Lower lobe of right lung (tissue), 2 donors: ENCODE measurements around the gene PHRF1. TPM values are rescaled to one million over a fixed set of nuclear protein-coding genes. Genes with fewer than 3 reads are reported as not detected.

Experiments used
- ATAC-seq, 2 donors: fragments of 200-7000 bp; cut with Tn5 transposase; one replicate each; pipeline ENCODE4 v1.9.1; 2020 to 2022; ENCODE audit warnings: mild to moderate bottlenecking in 2 of 2, moderate library complexity in 2 of 2
- DNase-seq: peaks from one replicate; pipeline ENCODE4 v3.0.0-alpha.2; 2020
- H3K27ac ChIP-seq: fragments of 200-600 bp; one replicate; pipeline ENCODE4 v1.8.0; 2022
- H3K27me3 ChIP-seq: fragments of 200-600 bp; one replicate; pipeline ENCODE4 v1.8.0; 2022; ENCODE audit warnings: low read depth
- H3K36me3 ChIP-seq: fragments of 200-600 bp; one replicate; pipeline ENCODE4 v1.8.0; 2022; ENCODE audit warnings: mild to moderate bottlenecking
- H3K4me1 ChIP-seq: fragments of 200-600 bp; one replicate; pipeline ENCODE4 v1.8.0; 2022
- H3K4me3 ChIP-seq: fragments of 200-600 bp; one replicate; pipeline ENCODE4 v1.8.0; 2022; ENCODE audit warnings: mild to moderate bottlenecking
- H3K9me3 ChIP-seq: fragments of 200-600 bp; one replicate; pipeline ENCODE4 v1.8.0; 2022
- CTCF ChIP-seq: fragments of 200-600 bp; IDR thresholded peaks from one replicate; pipeline ENCODE4 v1.8.0; 2022; ENCODE audit warnings: antibody characterized with exemption, mild to moderate bottlenecking
- intact Hi-C: fragments of 100-400 bp; cut with DNase I; formaldehyde crosslinking; loops from one replicate; pipeline ENCODE4 v1.11.0; 2022
- total RNA-seq: library from RNA; stranded (reverse); fragmentation: NEBNext Ultra II Directional; extraction: Animal tissue kit (Norgen Biotek cat#: 25700); gene quantifications from one replicate; pipeline ENCODE4 v1.2.1, GENCODE V29; 2021
- donor health status: DM: no; HTN: yes; CAD: no; lungs with severe emphysema.

Gene PHRF1
- total RNA-seq, 1 donor from 2014 or later = 31.5 TPM

- no peaks in the 10 kb centered on the region for H3K27me3 ChIP-seq
- intact Hi-C loops = no loop called here
- no peak overlapping the region for H3K27ac ChIP-seq
- no peak for TF ChIP-seq CTCF
- H3K9me3 ChIP-seq = no peaks in the 10 kb centered on the region
- peak; percentile 59 to 76 for ATAC-seq
- H3K36me3 ChIP-seq = peaks cover 38% of the 10 kb centered on the region
- DNase-seq = no peak
- no peak overlapping the region for H3K4me3 ChIP-seq
- no peaks in the 10 kb centered on the region for H3K4me1 ChIP-seq
Measured at GRCh38 chr11:655036-655726, 78.9 kb downstream of the PHRF1 start.

GRCh38 chr11:656426-656825 is 80.2 kb downstream of the PHRF1 start:
- no peak overlapping the region for H3K4me3 ChIP-seq
- ATAC-seq (no peak), DNase-seq (no peak)
- H3K9me3 ChIP-seq = no peaks in the 10 kb centered on the region
- H3K27me3 ChIP-seq = no peaks in the 10 kb centered on the region
- no peak overlapping the region for H3K27ac ChIP-seq
- H3K36me3 ChIP-seq = peaks cover 34% of the 10 kb centered on the region
- TF ChIP-seq CTCF = no peak
- no peaks in the 10 kb centered on the region for H3K4me1 ChIP-seq
- intact Hi-C loops = no loop called here

- no peak for TF ChIP-seq CTCF
- no peak overlapping the region for H3K4me3 ChIP-seq
- H3K27me3 ChIP-seq = no peaks in the 10 kb centered on the region
- no peaks in the 10 kb centered on the region for H3K9me3 ChIP-seq
- no peaks in the 10 kb centered on the region for H3K4me1 ChIP-seq
- peaks cover 31% of the 10 kb centered on the region for H3K36me3 ChIP-seq
- H3K27ac ChIP-seq = no peak overlapping the region
- no peak for ATAC-seq
- intact Hi-C loops = no loop called here
- no peak for DNase-seq
Measured at GRCh38 chr11:656866-657265, 80.6 kb downstream of the PHRF1 start.

- Histone ChIP-seq H3K36me3 (peaks cover 31% of the 10 kb centered on the region), H3K9me3 (no peaks in the 10 kb centered on the region), H3K4me1 (no peaks in the 10 kb centered on the region), H3K27ac (no peak overlapping the region), H3K27me3 (no peaks in the 10 kb centered on the region), H3K4me3 (no peak overlapping the region)
- DNase-seq (no peak), ATAC-seq (no peak)
- intact Hi-C loops = no loop called here
- TF ChIP-seq CTCF = no peak
Measured at GRCh38 chr11:657691-658126, 81.4 kb downstream of the PHRF1 start.

GRCh38 chr11:659532-660085 is 83.3 kb downstream of the PHRF1 start:
- no peaks in the 10 kb centered on the region for H3K27me3 ChIP-seq
- H3K4me1 ChIP-seq = no peaks in the 10 kb centered on the region
- no peak for ATAC-seq
- no peak for TF ChIP-seq CTCF
- peaks cover 36% of the 10 kb centered on the region for H3K36me3 ChIP-seq
- no peaks in the 10 kb centered on the region for H3K9me3 ChIP-seq
- no peak overlapping the region for H3K27ac ChIP-seq
- no peak overlapping the region for H3K4me3 ChIP-seq
- DNase-seq = no peak
- intact Hi-C loops = loop anchor here (10.0 kb wide), 1 partner anchor 65 kb away; no protein-coding TSS in a partner anchor
